Mucosa of descending colon (tissue), 3 donors: ENCODE measurements around the gene C3orf20. TPM values are rescaled to one million over a fixed set of nuclear protein-coding genes. Genes with fewer than 3 reads are reported as not detected.

ENCODE experiments used
- ATAC-seq: fragments of 200-7000 bp; cut with Tn5 transposase; one replicate; pipeline ENCODE4 v1.9.1; 2020; ENCODE audit warnings: mild to moderate bottlenecking, moderate library complexity
- DNase-seq, 3 donors: peaks; one replicate each; pipeline ENCODE4 v3.0.0-alpha.2; 2020
- H3K36me3 ChIP-seq: fragments of 200-600 bp; one replicate; pipeline ENCODE4 v1.8.0; 2021; ENCODE audit warnings: low read depth, mild to moderate bottlenecking
- H3K4me1 ChIP-seq: fragments of 200-600 bp; one replicate; pipeline ENCODE4 v1.8.0; 2021; ENCODE audit warnings: low read depth, mild to moderate bottlenecking
- H3K4me3 ChIP-seq: fragments of 200-600 bp; one replicate; pipeline ENCODE4 v1.8.0; 2021; ENCODE audit warnings: mild to moderate bottlenecking
- H3K9me3 ChIP-seq: fragments of 200-600 bp; one replicate; pipeline ENCODE4 v1.8.0; 2021; ENCODE audit warnings: mild to moderate bottlenecking
- intact Hi-C, 2 donors: fragments of 100-400 bp; cut with DNase I in 1 of 2; cut with micrococcal nuclease in 1 of 2; formaldehyde crosslinking; loops; one replicate each; pipeline versions ENCODE4 v1.11.0 to v1.11.1; 2022; cut with DNase I, micrococcal nuclease
- total RNA-seq, 3 donors: library from RNA; stranded (reverse); fragmentation: NEBNext Ultra II Directional in 2 of 3; extraction: Animal tissue kit (Norgen Biotek cat#: 25700) in 2 of 3; gene quantifications; one replicate each; pipeline versions ENCODE4 v1.2.1 to v1.2.4, GENCODE V29; 2021 to 2023
- TF ChIP-seq, protein P1 (sequence below): fragments of 200-600 bp; IDR thresholded peaks from one replicate; pipeline ENCODE4 v1.8.0; 2022; ENCODE audit warnings: antibody characterized with exemption, mild to moderate bottlenecking
- donor health status: DM: no; HTN: no; CAD: no; lungs with moderate emphysema.
- donor health status: DM: no; HTN: no; CAD: no.
- donor health status: DM: no; HTN: yes; CAD: no.

The C3orf20 gene
- total RNA-seq, 3 donors from 2014 or later, result not detected

DNA sequence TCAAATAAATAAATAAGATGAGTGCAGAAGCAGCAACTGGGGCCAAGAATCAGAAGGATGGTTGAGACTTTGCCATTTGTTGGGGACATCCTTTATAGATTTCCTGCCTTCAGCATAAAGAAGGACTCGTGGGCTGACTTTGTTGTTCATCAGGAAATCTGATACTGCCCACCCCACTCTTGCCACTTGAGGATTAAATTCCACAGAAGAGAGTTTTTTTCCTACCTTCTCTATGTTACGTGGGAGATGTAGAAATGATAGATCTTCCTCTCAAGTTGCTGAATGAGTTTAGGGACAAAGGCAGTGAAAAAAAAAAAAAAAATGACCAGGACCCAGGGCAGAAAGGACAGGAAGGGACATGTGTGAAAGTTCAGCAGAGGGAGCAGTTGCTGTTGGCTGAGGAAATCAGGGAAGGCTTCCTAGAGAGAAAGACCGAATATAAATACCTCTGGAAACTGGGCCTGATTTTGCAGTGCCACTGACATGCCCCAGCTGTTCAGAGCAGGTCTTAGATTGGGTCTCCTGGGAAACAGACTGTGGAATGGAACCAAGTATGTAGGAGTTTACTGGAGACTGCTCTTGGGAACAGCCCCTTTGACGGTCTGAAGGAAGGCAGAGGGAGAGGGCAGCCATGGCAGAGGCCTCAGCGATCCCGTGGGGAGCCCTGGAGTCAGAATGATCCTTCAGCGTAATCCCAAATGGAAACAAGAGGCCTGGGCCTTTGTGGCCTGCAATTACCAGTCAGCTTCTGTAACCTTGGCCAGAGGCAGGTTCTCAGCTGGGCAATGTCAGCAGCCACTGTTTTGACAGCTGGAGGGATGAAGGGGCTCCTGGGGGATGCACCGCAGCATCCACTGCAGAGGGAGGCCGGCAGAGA is 50.9 kb downstream of the C3orf20 start:
- intact Hi-C loops, result no loop called here
- H3K4me3 ChIP-seq, result no peak overlapping the region
- DNase-seq (peak in 2 of 3 donors; percentile 39 to 51), ATAC-seq (peak; percentile 60)
- no peaks in the 10 kb centered on the region for H3K36me3 ChIP-seq
- H3K4me1 ChIP-seq, result no peaks in the 10 kb centered on the region
- TF ChIP-seq, protein P1, sequence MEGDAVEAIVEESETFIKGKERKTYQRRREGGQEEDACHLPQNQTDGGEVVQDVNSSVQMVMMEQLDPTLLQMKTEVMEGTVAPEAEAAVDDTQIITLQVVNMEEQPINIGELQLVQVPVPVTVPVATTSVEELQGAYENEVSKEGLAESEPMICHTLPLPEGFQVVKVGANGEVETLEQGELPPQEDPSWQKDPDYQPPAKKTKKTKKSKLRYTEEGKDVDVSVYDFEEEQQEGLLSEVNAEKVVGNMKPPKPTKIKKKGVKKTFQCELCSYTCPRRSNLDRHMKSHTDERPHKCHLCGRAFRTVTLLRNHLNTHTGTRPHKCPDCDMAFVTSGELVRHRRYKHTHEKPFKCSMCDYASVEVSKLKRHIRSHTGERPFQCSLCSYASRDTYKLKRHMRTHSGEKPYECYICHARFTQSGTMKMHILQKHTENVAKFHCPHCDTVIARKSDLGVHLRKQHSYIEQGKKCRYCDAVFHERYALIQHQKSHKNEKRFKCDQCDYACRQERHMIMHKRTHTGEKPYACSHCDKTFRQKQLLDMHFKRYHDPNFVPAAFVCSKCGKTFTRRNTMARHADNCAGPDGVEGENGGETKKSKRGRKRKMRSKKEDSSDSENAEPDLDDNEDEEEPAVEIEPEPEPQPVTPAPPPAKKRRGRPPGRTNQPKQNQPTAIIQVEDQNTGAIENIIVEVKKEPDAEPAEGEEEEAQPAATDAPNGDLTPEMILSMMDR, result no peak
- no peaks in the 10 kb centered on the region for H3K9me3 ChIP-seq

GRCh38 chr3:14726441-14726780 is 51.5 kb downstream of the C3orf20 start:
- TF ChIP-seq, protein P1, result no peak
- Histone ChIP-seq H3K4me1 (no peaks in the 10 kb centered on the region), H3K36me3 (no peaks in the 10 kb centered on the region), H3K4me3 (no peak overlapping the region), H3K9me3 (no peaks in the 10 kb centered on the region)
- intact Hi-C loops, result no loop called here
- peak; percentile 10 for ATAC-seq
- peak in 1 of 3 donors; percentile 15 for DNase-seq

GRCh38 chr3:14728113-14728512 is 53.2 kb downstream of the C3orf20 start:
- ATAC-seq, result no peak

DNA sequence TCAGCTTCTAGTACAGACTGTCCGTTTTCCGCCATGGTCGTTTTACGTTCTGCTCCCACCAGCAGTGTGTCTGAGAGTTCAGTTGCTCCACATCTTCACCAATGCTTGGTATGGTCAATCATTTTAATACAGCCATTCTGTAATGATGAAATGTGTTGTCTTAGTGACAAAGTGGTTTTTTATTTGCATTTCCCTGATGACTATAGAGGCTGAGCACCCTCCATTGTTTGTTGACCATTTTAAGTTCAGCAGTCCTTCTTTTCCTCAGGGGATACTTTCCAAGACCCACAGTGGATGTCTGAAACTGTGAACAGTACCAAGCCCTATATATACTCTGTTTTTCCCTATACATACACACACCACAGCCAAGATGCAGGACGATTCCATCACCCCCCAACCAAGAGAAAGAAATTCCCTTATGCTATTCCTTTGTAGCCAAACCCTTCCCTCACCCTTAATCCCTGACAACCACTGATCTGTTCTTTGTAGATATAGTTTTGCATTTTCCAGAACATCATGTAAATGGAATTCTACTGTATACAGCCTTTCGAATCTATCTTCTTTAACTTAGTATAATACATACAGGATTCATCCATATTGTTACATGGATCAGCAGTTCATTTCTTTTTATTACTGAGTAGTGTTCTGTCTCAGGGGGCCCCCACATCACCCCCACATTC is 55.9 kb downstream of the C3orf20 start:
- DNase-seq (no peak), ATAC-seq (no peak)
- TF ChIP-seq, protein P1, result no peak
- Histone ChIP-seq H3K4me3 (no peak overlapping the region), H3K36me3 (no peaks in the 10 kb centered on the region), H3K4me1 (no peaks in the 10 kb centered on the region), H3K9me3 (no peaks in the 10 kb centered on the region)
- intact Hi-C loops, result no loop called here

More at GRCh38 chr3:14728113-14728512, 53.2 kb downstream of the C3orf20 start:
- TF ChIP-seq, protein P1, result no peak
- intact Hi-C loops, result no loop called here
- H3K36me3 ChIP-seq, result no peaks in the 10 kb centered on the region
- no peaks in the 10 kb centered on the region for H3K4me1 ChIP-seq
- DNase-seq, result no peak
- H3K9me3 ChIP-seq, result no peaks in the 10 kb centered on the region
- H3K4me3 ChIP-seq, result no peak overlapping the region

GRCh38 chr3:14740983-14741382 is 66.0 kb downstream of the C3orf20 start:
- intact Hi-C loops, result no loop called here
- ATAC-seq (no peak), DNase-seq (no peak)

More at GRCh38 chr3:14740983-14741382, 66.0 kb downstream of the C3orf20 start:
- Histone ChIP-seq H3K4me1 (no peaks in the 10 kb centered on the region), H3K4me3 (no peak overlapping the region), H3K36me3 (no peaks in the 10 kb centered on the region), H3K9me3 (no peaks in the 10 kb centered on the region)
- TF ChIP-seq, protein P1, result no peak
